ENCODE results near the gene MRAS. TPM values are rescaled to one million over a fixed set of nuclear protein-coding genes. Genes with fewer than 3 reads are reported as not detected.
"Not testable (repeated sequence)": the region's sequence is repeated elsewhere in the genome, so short reads cannot be mapped to it uniquely, and the experiment has no call there.

Gene MRAS
- total RNA-seq, 1 donor from 2014 or later = 17.2 TPM

- H3K4me3 ChIP-seq (ENCODE audit: low read depth, low read length) = no peak overlapping the region
- TF ChIP-seq CTCF (conservative IDR thresholded peaks at IDR 0.05; ENCODE audit: low read depth, low read length) = no peak
These were observed 22.9 kb downstream of the MRAS start for GRCh38 chr3:138371070-138371965.

GRCh38 chr3:138373087-138373735 lies 24.8 kb downstream of the MRAS start:
- no peak overlapping the region for H3K4me3 ChIP-seq (ENCODE audit: low read depth, low read length)
- DNase-seq (ENCODE audit: low read depth) = no peak
- no peak for TF ChIP-seq CTCF (conservative IDR thresholded peaks at IDR 0.05; ENCODE audit: low read depth, low read length)

More at GRCh38 chr3:138371070-138371965, 22.9 kb downstream of the MRAS start:
- no peak for DNase-seq (ENCODE audit: low read depth)

GRCh38 chr3:138373736-138374094 lies 25.3 kb downstream of the MRAS start:
- TF ChIP-seq CTCF (conservative IDR thresholded peaks at IDR 0.05; ENCODE audit: low read depth, low read length) = no peak
- DNase-seq (ENCODE audit: low read depth) = no peak
- no peak overlapping the region for H3K4me3 ChIP-seq (ENCODE audit: low read depth, low read length)

GRCh38 chr3:138374573-138375134 lies 26.3 kb downstream of the MRAS start:
- DNase-seq (ENCODE audit: low read depth) = no peak
- no peak overlapping the region for H3K4me3 ChIP-seq (ENCODE audit: low read depth, low read length)
- TF ChIP-seq CTCF (conservative IDR thresholded peaks at IDR 0.05; ENCODE audit: low read depth, low read length) = no peak

- TF ChIP-seq CTCF (conservative IDR thresholded peaks at IDR 0.05; ENCODE audit: low read depth, low read length) = no peak
- no peak overlapping the region for H3K4me3 ChIP-seq (ENCODE audit: low read depth, low read length)
- DNase-seq (ENCODE audit: low read depth) = no peak
These were observed 27.1 kb downstream of the MRAS start for GRCh38 chr3:138375447-138375846.

GRCh38 chr3:138376663-138377062 lies 28.3 kb downstream of the MRAS start:
- DNase-seq (ENCODE audit: low read depth) = no peak
- TF ChIP-seq CTCF (conservative IDR thresholded peaks at IDR 0.05; ENCODE audit: low read depth, low read length) = no peak
- no peak overlapping the region for H3K4me3 ChIP-seq (ENCODE audit: low read depth, low read length)

- H3K4me3 ChIP-seq (ENCODE audit: low read depth, low read length); DNase-seq (ENCODE audit: low read depth): not testable (repeated sequence)
These were observed 28.8 kb downstream of the MRAS start for GRCh38 chr3:138377212-138377611.

Data from epithelial cell of proximal tubule (primary cell).